ENCODE measurements around the gene SMYD5.
"Not testable (repeated sequence)": the region's sequence is repeated elsewhere in the genome, so short reads cannot be mapped to it uniquely, and the experiment has no call there.

Gene SMYD5

DNA sequence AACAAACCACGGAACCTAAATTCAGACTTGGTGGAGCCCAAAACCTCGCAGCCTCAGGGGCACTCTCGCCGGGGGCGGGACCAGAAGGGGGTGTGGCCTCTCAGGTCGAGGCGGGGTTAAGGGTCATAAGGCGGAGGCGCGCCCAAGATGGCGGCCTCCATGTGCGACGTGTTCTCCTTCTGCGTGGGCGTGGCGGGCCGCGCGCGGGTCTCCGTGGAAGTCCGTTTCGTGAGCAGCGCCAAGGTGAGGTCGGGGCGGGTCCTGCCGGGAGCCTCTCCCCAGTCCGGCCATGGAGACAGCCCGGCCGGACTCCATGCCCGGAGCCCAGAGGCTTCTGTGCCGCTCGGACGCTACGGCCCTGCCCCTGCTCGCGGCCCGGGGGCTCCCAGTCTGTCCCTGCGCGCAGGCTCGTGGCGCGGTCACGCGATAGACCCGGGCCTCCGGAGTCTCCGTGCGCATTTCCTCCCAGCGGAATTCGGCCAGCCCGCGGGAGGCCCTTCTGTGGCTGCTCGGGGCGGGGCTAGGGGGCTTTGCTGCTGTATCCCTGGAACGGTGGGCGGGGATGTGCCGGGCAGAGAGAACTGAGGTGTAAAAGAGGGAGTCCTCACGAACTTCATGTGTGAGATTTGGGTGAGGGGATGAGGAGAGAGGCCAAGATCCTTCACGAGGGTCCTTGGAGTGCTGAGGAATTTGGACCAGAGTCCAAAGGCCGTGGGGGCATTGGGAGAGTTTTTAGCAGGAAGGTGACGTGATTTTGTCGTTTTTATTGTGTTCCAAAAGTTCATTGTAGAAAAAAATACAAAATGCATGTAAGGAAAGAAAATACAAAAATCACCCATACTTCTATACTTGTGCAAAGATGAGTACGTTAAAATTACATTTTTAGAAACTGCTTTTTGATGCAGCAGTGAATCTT lies at the start of gene SMYD5:
TSS of gene SMYD5 (plus strand) at position 126 of the 916 bp plus-strand sequence. CDS start at position 148, 22 bp downstream.
- H3K4me3 ChIP-seq (ENCODE audit: control insufficient read depth, low read depth, low read length), result peak within 1 kb of the TSS; percentile 69
- TF ChIP-seq, protein P1, sequence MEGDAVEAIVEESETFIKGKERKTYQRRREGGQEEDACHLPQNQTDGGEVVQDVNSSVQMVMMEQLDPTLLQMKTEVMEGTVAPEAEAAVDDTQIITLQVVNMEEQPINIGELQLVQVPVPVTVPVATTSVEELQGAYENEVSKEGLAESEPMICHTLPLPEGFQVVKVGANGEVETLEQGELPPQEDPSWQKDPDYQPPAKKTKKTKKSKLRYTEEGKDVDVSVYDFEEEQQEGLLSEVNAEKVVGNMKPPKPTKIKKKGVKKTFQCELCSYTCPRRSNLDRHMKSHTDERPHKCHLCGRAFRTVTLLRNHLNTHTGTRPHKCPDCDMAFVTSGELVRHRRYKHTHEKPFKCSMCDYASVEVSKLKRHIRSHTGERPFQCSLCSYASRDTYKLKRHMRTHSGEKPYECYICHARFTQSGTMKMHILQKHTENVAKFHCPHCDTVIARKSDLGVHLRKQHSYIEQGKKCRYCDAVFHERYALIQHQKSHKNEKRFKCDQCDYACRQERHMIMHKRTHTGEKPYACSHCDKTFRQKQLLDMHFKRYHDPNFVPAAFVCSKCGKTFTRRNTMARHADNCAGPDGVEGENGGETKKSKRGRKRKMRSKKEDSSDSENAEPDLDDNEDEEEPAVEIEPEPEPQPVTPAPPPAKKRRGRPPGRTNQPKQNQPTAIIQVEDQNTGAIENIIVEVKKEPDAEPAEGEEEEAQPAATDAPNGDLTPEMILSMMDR (IDR thresholded peaks at IDR 0.05; ENCODE audit: control insufficient read depth, insufficient read depth, low read depth, low read length, missing control alignments), result no peak
- peak; percentile 11 for DNase-seq (ENCODE audit: low read depth)

DNA sequence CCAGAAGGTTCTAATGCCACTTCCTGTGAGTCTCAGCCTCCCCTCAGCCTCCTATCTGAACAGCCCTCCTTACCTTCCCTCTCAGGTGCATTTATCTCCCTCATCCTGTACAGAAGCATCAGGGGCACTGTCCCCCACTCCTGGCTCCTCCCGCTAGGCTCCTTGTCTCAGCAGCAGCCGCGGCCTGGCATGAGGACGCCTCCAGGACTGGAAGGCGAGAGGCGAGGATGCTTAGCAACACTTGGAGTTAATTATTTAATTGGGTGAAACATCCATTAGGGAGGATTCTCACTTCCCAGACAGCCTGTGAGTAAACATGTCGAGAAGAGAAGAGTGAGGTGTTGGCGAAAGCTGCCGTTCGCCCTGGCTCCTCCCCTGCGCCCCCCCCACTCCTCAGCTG lies 48.1 kb upstream of the SMYD5 start:
- not testable (repeated sequence) for DNase-seq (ENCODE audit: low read depth); H3K4me3 ChIP-seq (ENCODE audit: control insufficient read depth, low read depth, low read length)

DNA sequence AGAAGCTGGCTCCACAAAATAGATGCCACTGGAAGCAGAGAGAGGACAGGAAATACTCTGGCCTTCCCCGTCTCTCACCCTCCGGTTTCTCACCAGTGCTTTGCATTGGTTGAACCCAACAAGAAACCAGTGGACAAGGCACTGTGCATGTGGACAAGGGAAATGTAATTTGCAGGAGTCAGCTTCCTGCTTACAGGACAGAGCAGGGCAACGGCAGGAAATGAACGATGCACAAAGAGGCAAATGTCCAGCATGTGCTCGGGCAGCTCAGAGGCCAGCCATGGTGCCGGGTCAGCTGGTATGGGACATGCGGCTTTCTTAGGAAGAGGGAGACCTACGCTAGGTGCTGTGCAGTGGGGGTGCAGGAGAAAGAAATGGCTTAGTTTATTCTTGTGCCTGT lies 47.2 kb upstream of the SMYD5 start:
- not testable (repeated sequence) for DNase-seq (ENCODE audit: low read depth); H3K4me3 ChIP-seq (ENCODE audit: control insufficient read depth, low read depth, low read length)

DNA sequence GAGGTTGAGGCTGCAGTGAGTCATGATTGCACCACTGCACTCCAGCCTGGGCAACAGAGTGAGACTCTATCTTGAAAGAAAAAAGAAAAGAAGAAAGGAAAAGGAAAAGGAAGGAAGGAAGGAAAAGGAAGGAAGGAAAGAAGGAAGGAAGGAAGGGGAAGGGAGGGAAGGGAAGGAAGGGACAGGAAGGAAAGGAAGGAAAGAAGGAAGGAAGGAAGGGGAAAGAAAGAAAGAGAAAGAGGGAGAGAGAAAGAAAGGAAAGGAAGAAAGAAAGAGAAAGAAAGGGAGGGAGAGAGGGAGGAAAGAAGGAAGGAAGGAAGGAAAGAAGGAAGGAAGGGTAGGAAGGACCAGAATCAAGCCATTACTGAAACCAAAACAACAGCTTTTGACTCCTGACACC lies 45.7 kb upstream of the SMYD5 start:
- DNase-seq (ENCODE audit: low read depth); H3K4me3 ChIP-seq (ENCODE audit: control insufficient read depth, low read depth, low read length): not testable (repeated sequence)

DNA sequence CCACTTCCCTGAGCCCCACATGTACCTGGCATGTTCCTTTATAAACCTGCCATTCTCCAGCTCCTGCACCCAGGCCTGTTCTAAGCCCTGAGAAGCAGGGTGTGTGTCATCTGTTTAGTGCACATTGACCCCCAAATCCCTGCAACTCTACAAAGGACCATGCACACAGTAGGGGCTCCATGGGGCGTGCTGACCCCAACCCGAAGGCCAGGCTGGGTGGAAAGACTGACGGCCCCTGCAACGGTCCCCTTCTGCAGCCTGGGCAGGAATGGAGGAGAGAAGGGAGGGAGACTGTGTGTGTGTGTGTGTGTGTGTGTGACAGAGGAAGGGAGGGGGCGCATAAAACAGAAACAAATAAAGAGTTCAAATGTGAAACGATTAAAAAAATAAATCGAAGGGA lies 43.7 kb upstream of the SMYD5 start:
- DNase-seq (ENCODE audit: low read depth); H3K4me3 ChIP-seq (ENCODE audit: control insufficient read depth, low read depth, low read length): not testable (repeated sequence)

DNA sequence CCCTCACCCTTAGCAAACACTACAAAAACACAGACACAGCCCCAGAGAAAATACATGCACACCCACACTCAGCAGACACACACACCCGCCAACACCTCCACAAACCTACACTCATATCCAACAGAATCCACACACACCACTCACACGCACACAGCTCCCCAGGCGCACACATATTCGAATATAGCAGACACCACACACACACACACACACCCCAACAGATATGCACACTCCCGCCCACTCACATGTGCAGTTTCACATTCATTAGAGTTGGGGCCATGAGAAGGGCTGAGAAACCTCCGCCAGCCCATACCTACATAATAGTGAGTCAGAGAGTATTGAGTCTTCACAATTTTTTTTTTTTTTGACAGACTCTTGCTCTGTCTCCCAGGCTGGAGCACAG lies 41.1 kb upstream of the SMYD5 start:
- TF ChIP-seq, protein P1 (IDR thresholded peaks at IDR 0.05; ENCODE audit: control insufficient read depth, insufficient read depth, low read depth, low read length, missing control alignments), result no peak
- H3K4me3 ChIP-seq (ENCODE audit: control insufficient read depth, low read depth, low read length), result no peak overlapping the region
- DNase-seq (ENCODE audit: low read depth), result no peak

DNA sequence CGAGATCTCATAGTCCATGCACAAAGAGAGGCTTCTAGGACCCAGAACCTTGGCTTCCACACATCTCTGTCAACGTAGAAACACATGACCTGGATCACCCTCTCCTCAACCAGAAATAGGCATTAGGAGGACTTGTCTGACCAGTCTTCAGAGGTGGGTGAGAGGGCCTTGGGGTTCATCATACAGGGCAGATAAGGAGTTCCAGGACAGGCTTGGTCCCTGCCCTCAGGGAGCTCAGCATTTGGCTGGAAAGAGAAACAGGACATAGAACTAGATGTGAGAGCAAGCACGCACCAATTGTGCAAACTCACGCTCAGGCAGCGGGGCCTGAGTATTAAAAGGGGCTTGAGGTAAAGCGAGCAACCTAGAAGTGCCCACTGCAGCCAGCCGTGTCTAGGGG lies 40.3 kb upstream of the SMYD5 start:
- no peak overlapping the region for H3K4me3 ChIP-seq (ENCODE audit: control insufficient read depth, low read depth, low read length)
- no peak for DNase-seq (ENCODE audit: low read depth)
- TF ChIP-seq, protein P1 (IDR thresholded peaks at IDR 0.05; ENCODE audit: control insufficient read depth, insufficient read depth, low read depth, low read length, missing control alignments), result no peak

DNA sequence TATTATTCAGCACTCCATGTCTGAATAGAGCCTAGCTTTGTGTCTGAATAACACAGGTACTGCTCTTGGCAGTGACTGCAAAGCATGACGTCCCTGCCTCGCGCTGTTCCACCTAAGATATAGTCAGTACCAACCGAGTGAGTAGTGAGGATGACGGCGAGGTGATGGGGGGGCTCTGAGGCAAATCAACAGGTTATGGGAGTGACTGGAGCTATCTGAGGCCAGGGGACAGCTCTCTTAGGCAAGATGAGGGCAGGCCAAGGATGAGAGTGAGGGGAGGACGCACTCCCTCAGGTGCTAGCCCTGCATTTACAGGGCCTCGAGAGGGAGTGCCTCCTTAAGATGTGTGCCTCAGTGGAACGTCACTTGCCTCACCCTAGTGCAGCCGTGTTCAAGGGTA lies 39.8 kb upstream of the SMYD5 start:
- no peak overlapping the region for H3K4me3 ChIP-seq (ENCODE audit: control insufficient read depth, low read depth, low read length)
- no peak for DNase-seq (ENCODE audit: low read depth)
- TF ChIP-seq, protein P1 (IDR thresholded peaks at IDR 0.05; ENCODE audit: control insufficient read depth, insufficient read depth, low read depth, low read length, missing control alignments), result no peak

All from AG09309 (cell line).